WI38 (cell line): ENCODE results near the gene SLC5A2.
A peak's percentile ranks its signal among the peaks of the same experiment; 100 is the strongest.

Experiments used
- H3K4me3 ChIP-seq: 2 replicates; pipeline ENCODE4 v1.5.1; 2011; ENCODE audit warnings: low read depth, mild to moderate bottlenecking, control low read depth, low read length
- TF ChIP-seq, protein P1 (sequence below): IDR thresholded peaks from 2 replicates; pipeline ENCODE4 v1.5.1; 2012; ENCODE audit warnings: low read depth, mild to moderate bottlenecking, control low read depth, low read length

Gene SLC5A2

DNA sequence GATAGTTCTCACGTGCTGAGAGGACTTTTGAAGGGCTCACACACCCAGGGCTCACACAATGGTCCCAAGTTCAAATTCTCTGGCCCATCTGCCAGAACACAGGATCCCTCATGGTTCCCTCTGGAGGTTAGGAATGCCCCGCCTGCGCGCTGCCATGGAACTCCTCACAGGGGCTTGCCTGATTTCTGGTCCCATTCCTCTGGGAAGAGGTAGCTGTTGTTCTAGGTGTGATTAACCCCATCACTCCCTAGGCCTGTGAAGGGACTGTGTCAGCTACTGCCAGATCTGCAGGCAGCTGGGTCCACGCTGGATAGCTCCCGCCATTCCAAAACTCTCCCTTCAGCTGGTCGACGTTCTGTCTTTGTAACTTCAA is 25.9 kb upstream of the SLC5A2 start:
- H3K4me3 ChIP-seq = 0 out of 2 replicates have a peak overlapping the region, but pooled peaks have one; percentile 88
- TF ChIP-seq, protein P1, sequence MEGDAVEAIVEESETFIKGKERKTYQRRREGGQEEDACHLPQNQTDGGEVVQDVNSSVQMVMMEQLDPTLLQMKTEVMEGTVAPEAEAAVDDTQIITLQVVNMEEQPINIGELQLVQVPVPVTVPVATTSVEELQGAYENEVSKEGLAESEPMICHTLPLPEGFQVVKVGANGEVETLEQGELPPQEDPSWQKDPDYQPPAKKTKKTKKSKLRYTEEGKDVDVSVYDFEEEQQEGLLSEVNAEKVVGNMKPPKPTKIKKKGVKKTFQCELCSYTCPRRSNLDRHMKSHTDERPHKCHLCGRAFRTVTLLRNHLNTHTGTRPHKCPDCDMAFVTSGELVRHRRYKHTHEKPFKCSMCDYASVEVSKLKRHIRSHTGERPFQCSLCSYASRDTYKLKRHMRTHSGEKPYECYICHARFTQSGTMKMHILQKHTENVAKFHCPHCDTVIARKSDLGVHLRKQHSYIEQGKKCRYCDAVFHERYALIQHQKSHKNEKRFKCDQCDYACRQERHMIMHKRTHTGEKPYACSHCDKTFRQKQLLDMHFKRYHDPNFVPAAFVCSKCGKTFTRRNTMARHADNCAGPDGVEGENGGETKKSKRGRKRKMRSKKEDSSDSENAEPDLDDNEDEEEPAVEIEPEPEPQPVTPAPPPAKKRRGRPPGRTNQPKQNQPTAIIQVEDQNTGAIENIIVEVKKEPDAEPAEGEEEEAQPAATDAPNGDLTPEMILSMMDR = no peak

DNA sequence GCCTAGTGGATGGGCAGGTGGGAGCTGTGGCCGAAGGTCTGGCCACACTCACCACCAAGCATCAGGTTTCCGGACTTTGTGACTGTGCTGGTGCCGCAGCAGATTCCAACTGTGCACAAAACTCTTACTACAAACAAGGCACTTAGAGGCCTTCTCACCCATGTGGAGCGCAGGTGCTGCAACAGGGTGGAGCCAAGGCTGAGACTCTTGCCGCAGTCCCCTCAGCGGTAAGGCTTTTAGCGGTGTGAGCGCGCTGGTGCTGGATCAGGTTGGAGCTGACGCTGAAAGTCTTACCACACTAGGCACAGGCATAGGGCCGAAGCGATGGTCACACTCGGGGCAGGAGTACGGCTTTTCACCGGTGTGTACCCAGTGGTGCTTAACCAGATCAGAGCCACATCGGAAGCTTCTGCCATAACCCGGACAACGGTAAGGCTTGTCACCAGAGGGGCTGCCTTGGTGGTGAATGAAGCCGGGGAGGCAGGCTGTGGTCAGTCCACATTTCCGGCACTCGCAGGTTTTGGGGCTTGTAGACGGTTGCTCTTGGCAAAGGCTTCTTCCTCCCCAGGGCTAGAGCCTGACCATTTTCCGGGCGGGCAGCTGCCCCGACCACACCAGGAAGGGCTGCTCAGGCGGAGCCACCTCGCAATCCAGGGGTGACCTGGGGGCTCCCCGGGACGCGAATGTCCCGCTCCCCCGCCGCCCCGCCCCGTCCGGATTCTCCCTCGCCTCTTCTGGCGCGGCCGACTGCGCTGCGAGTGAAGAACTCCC is 24.7 kb upstream of the SLC5A2 start:
- TF ChIP-seq, protein P1 = no peak
- peak overlapping the region; percentile 88 for H3K4me3 ChIP-seq

DNA sequence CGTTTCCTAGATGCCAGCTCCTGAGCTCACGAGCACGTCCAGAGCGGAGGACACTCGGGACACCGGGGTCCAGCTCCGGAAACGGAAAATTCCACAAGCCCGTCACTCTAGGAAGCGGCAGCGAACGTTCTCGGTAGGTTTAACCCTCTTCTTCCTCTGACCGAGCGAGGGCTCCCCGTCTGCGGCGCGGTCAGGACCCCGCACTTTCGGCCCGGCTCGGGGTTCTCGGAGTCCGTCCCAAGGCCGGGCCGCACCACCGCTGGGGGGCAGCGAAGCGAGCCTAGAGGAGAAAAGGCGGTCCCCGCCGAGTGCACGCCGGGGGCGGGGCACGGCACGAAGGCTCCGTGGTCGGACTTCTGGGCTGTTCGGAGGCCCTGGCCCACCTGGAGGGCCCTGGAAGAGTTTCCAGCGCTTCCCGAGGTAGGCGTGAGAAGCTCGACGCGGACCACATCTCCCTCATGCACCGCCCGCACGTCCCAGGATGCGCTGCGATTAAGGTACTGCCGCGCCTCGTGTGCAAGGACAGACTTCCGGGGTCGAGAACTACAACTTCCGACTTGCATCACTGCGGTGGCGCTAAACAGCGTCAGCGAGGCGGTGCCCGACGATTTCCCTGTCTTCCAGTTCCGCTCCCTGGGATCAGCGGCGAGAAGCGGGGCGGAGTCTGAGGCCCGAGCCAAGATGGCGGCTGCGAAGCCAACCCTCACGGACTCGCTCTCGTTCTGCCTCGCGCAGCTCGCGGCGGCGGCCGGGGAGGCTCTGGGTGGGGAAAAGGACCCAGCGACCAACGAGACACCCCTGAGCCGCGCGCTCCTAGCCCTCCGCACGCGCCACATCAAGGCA is 23.9 kb upstream of the SLC5A2 start, which contains the start of gene ARMC5:
TSS of gene ARMC5 (plus strand) at position 658 of the 843 bp plus-strand sequence. CDS start at position 682, 24 bp downstream.
- TF ChIP-seq, protein P1 = peak; percentile 40
- H3K4me3 ChIP-seq = peak within 1 kb of the TSS; percentile 88

DNA sequence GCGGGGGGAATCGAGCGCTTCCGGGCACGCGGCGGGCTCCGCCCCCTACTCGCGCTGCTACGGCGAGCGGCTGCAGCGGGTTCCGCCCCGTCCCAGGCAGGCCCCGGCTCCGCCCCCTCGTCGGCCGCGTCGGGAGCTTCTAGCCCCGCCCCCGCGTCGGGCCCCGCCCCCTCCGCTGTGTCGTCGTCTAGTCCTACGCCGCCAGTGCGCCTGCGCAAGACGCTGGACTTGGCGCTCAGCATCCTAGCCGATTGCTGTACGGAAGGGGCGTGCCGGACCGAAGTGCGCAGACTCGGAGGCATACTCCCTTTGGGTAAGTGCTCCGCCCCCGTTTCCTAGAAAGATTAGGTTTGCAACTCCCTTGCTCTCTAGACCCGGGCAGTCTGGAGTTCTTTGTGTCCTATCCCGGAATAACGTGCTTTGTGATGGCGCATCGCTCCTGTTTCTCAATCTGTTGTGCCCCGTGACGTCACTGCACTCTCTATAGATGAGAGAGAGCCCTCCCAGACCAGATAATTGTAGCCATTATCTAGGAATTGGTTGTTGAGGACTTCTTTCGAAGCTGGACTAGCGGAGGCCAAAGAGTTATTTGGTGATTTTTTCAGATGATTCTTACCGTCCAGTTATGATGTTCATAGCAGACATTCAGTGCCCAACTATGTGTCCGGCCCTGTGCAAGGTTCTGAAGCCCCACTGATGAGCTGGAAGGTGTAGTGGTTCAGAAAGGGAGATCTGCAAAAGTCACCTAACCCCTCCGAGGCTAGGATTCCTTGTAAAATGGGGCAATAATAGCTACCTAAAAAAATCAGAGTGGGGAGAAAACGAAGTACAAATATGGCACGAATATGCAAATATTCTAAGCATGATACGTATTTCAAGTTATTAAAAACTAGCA is 23.0 kb upstream of the SLC5A2 start:
- H3K4me3 ChIP-seq = peak overlapping the region; percentile 88
- TF ChIP-seq, protein P1 = no peak

DNA sequence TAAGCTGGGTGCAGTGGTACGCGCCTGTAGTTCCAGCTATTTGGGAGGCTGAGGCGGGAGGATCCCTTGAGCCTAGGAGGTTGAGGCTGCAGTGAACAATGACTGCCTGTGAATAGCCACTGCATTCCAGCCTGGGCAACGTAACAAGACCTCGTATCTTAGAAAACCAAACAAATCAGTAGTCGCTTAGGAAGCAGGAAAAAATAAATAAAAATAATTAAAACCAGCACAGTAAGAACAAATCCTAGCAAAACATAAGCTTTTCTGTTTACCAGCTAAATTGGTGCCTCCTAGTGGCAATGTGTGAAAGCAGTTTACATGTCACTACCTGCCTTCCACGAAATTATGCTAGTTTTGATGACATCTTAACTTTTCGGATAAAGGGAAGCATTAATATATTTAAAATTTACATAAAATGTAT is 22.3 kb upstream of the SLC5A2 start:
- TF ChIP-seq, protein P1 = peak; percentile 40; the same call in 1 of the 2 replicates
- peak overlapping the region; percentile 63 for H3K4me3 ChIP-seq

DNA sequence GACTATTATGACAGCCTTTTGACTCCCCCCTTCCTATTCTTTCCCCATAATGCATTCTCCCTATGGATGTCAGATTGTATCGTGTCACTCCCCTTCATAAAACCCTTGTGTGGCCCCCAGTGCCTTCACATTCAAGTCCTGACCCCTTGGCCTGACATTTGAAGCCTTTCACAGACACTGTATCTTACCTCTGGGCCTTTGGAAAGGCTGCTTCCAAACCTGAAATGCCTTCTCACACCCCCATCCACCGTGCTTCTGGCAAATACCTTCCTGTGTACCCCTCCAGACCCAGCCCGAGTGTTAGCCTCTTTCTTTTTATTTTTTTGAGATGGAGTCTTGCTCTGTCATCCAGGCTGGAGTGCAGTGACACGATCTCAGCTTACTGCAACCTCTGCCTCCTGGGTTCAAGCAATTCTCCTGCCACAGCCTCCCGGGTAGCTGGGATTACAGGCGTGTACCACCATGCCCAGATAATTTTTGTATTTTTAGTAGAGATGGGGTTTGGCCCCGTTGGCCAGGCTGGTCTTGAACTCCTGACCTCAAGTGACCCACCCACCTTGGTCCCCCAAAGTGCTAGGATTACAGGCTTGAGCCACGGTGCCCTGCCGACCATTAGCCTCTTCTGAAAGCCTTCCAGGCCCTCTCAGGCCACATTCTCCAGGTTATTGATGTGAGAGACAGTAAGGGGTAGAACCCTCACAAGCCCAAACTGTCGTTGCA is 21.6 kb upstream of the SLC5A2 start:
- H3K4me3 ChIP-seq = no peak overlapping the region
- TF ChIP-seq, protein P1 = no peak
